OCI-LY1 (cell line): Measurements from ENCODE around the gene ARL16.

Experiments used
- CTCF ChIP-seq: fragments of 200-600 bp; sonication (generic), shearing (Covaris generic); IDR thresholded peaks from 2 replicates; pipeline ENCODE4 v1.5.1; 2017; ENCODE audit warnings: mild to moderate bottlenecking, antibody characterized with exemption, low read length, moderate library complexity, mixed read lengths
- EZH2 ChIP-seq: fragments of 200-600 bp; sonication (generic), shearing (Covaris generic); IDR thresholded peaks from 2 replicates; pipeline ENCODE4 v1.8.0; 2017; ENCODE audit warnings: borderline replicate concordance, mixed run types, mild to moderate bottlenecking, antibody characterized with exemption, low read length, moderate library complexity, mixed read lengths

- TF ChIP-seq EZH2: no peak
- TF ChIP-seq CTCF: no peak
These were observed 18.1 kb downstream of the ARL16 start for GRCh38 chr17:81665205-81666091.
